Adrenal gland (tissue), 5 donors: ENCODE measurements around the gene ARFGAP1.

Experiments
- CTCF ChIP-seq, 6 experiments: fragments of 450-650 bp in 4 of 6; fragments of 200-600 bp in 2 of 6; sonication (generic) in 1 of 6; IDR thresholded peaks; 1 replicate in 5 of 6; 2 replicates in 1 of 6; pipeline versions ENCODE4 v1.5.1 to v1.8.0; 2016 to 2021; ENCODE audit warnings: antibody characterized with exemption in 6 of 6, mild to moderate bottlenecking in 2 of 6, moderate library complexity in 1 of 6
- POLR2A ChIP-seq, 2 donors: fragments of 450-650 bp; IDR thresholded peaks; one replicate each; pipeline ENCODE4 v1.6.1; 2017; ENCODE audit warnings: antibody characterized with exemption in 2 of 2, mild to moderate bottlenecking in 2 of 2, moderate library complexity in 1 of 2
- donor health status: DM: no; HTN: no; CAD: no.

- no peak for TF ChIP-seq CTCF (IDR thresholded peaks at IDR 0.05)
- TF ChIP-seq POLR2A (IDR thresholded peaks at IDR 0.05) = no peak
Measured at GRCh38 chr20:63337786-63338420, 65.3 kb downstream of the ARFGAP1 start.
